Left lung (tissue), 10 donors: ENCODE measurements around the gene ZBTB46. TPM values are rescaled to one million over a fixed set of nuclear protein-coding genes. Genes with fewer than 3 reads are reported as not detected.
A peak's percentile ranks its signal among the peaks of the same experiment; 100 is the strongest.

ENCODE experiments used
- ATAC-seq: fragments of 200-7000 bp; cut with Tn5 transposase; one replicate; pipeline ENCODE4 v1.9.1; 2020; ENCODE audit warnings: moderate library complexity
- DNase-seq, 4 donors: peaks; one replicate each; pipeline ENCODE4 v3.0.0-alpha.2; 2013 to 2020
- H3K27ac ChIP-seq, 2 donors: fragments of 200-600 bp; sonication (generic) in 1 of 2; one replicate each; pipeline versions ENCODE4 v1.5.0 to v1.8.0; 2020 to 2021
- H3K27me3 ChIP-seq, 2 donors: fragments of 200-600 bp; sonication (generic) in 1 of 2; one replicate each; pipeline versions ENCODE4 v1.5.0 to v1.8.0; 2020 to 2021
- H3K36me3 ChIP-seq, 2 donors: fragments of 200-600 bp; sonication (generic) in 1 of 2; one replicate each; pipeline versions ENCODE4 v1.5.0 to v1.8.0; 2020 to 2021
- H3K4me1 ChIP-seq, 2 donors: fragments of 200-600 bp; one replicate each; pipeline ENCODE4 v1.8.0; 2021
- H3K4me3 ChIP-seq, 2 donors: fragments of 200-600 bp; sonication (generic) in 1 of 2; one replicate each; pipeline versions ENCODE4 v1.5.0 to v1.8.0; 2020 to 2021; ENCODE audit warnings: mild to moderate bottlenecking in 1 of 2
- H3K9me3 ChIP-seq, 2 donors: fragments of 200-600 bp; sonication (generic) in 1 of 2; one replicate each; pipeline versions ENCODE4 v1.5.0 to v1.8.0; 2020 to 2021
- intact Hi-C, 2 donors: fragments of 100-400 bp; cut with DNase I; formaldehyde crosslinking; loops; one replicate each; pipeline versions ENCODE4 v1.11.2 to v1.14.2; 2022
- polyA plus RNA-seq, 6 donors: library from polyadenylated mRNA; unstranded; fragments of 120-200 nt; gene quantifications; one replicate each; pipeline ENCODE4 v1.2.1, GENCODE V29; 2013; ENCODE audit not compliant: insufficient read length in 6 of 6
- total RNA-seq, 2 donors: library from RNA; stranded (reverse); fragmentation: NEBNext Ultra II Directional; extraction: Animal tissue kit (Norgen Biotek cat#: 25700); gene quantifications; one replicate each; pipeline ENCODE4 v1.2.1, GENCODE V29; 2021
- TF ChIP-seq, protein P1 (sequence below), 2 donors: fragments of 200-600 bp; sonication (generic) in 1 of 2; IDR thresholded peaks; one replicate each; pipeline versions ENCODE4 v1.5.0 to v1.8.0; 2021; ENCODE audit warnings: antibody characterized with exemption in 2 of 2
- donor health status: DM: no; HTN: yes; CAD: no.
- donor health status: DM: no; HTN: no; CAD: no.

The ZBTB46 gene
- total and polyA plus RNA-seq, 8 donors = 9.2 to 16.3 (median 11.7) TPM

DNA sequence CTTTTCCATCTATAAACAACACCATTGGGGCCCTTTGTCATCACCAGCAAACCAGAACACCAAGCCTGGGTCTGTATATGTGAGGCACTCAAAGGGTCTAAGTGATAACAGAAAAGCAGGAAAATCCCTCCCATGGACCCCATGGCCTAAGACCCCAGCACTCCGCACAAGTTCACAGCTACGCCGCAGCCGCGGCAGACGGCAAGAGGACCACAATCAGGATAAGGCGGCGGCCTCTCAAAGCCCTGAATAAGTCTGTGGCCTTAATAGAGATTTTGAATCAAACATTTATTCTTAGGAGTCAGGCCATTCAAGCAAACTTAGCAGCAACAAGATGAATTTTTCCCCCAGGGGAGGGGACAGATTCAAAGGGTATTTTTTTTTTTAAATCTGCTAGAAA, 2.9 kb downstream of the ZBTB46 start:
- DNase-seq = no peak
- Histone ChIP-seq H3K9me3 (no peaks in the 10 kb centered on the region), H3K27ac (no peak overlapping the region), H3K4me3 (no peak overlapping the region), H3K27me3 (peaks cover 0 to 48% of the 10 kb centered on the region in 2 donors), H3K36me3 (no peaks in the 10 kb centered on the region), H3K4me1 (peaks cover 0 to 44% of the 10 kb centered on the region in 2 donors)
- TF ChIP-seq, protein P1, sequence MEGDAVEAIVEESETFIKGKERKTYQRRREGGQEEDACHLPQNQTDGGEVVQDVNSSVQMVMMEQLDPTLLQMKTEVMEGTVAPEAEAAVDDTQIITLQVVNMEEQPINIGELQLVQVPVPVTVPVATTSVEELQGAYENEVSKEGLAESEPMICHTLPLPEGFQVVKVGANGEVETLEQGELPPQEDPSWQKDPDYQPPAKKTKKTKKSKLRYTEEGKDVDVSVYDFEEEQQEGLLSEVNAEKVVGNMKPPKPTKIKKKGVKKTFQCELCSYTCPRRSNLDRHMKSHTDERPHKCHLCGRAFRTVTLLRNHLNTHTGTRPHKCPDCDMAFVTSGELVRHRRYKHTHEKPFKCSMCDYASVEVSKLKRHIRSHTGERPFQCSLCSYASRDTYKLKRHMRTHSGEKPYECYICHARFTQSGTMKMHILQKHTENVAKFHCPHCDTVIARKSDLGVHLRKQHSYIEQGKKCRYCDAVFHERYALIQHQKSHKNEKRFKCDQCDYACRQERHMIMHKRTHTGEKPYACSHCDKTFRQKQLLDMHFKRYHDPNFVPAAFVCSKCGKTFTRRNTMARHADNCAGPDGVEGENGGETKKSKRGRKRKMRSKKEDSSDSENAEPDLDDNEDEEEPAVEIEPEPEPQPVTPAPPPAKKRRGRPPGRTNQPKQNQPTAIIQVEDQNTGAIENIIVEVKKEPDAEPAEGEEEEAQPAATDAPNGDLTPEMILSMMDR (IDR thresholded peaks at IDR 0.05) = no peak
- no peak for ATAC-seq
- intact Hi-C loops = no loop called here

- H3K27ac ChIP-seq = no peak overlapping the region
- intact Hi-C loops = no loop called here
- peaks cover 0 to 30% of the 10 kb centered on the region in 2 donors for H3K4me1 ChIP-seq
- no peaks in the 10 kb centered on the region for H3K9me3 ChIP-seq
- ATAC-seq = no peak
- no peak overlapping the region for H3K4me3 ChIP-seq
- H3K36me3 ChIP-seq = no peaks in the 10 kb centered on the region
- DNase-seq = no peak
- TF ChIP-seq, protein P1 (IDR thresholded peaks at IDR 0.05) = no peak
- H3K27me3 ChIP-seq = peaks cover 0 to 34% of the 10 kb centered on the region in 2 donors
These were observed 4.3 kb downstream of the ZBTB46 start for GRCh38 chr20:63826753-63827152.

GRCh38 chr20:63825331-63826118, 5.5 kb downstream of the ZBTB46 start:
- Histone ChIP-seq H3K27me3 (peaks cover 0 to 29% of the 10 kb centered on the region in 2 donors), H3K9me3 (no peaks in the 10 kb centered on the region), H3K4me3 (no peak overlapping the region), H3K4me1 (peaks cover 0 to 26% of the 10 kb centered on the region in 2 donors), H3K27ac (no peak overlapping the region), H3K36me3 (no peaks in the 10 kb centered on the region)
- intact Hi-C loops = no loop called here
- TF ChIP-seq, protein P1 (IDR thresholded peaks at IDR 0.05) = no peak
- no peak for DNase-seq
- ATAC-seq = no peak

- intact Hi-C loops = no loop called here
- peaks cover 0 to 12% of the 10 kb centered on the region in 2 donors for H3K27me3 ChIP-seq
- H3K36me3 ChIP-seq = no peaks in the 10 kb centered on the region
- DNase-seq (no peak), ATAC-seq (no peak)
- H3K4me1 ChIP-seq = peaks cover 0 to 11% of the 10 kb centered on the region in 2 donors
- H3K27ac ChIP-seq = no peak overlapping the region
- TF ChIP-seq, protein P1 (IDR thresholded peaks at IDR 0.05) = no peak
- H3K9me3 ChIP-seq = no peaks in the 10 kb centered on the region
- no peak overlapping the region for H3K4me3 ChIP-seq
These were observed 7.3 kb downstream of the ZBTB46 start for GRCh38 chr20:63823691-63824311.

DNA sequence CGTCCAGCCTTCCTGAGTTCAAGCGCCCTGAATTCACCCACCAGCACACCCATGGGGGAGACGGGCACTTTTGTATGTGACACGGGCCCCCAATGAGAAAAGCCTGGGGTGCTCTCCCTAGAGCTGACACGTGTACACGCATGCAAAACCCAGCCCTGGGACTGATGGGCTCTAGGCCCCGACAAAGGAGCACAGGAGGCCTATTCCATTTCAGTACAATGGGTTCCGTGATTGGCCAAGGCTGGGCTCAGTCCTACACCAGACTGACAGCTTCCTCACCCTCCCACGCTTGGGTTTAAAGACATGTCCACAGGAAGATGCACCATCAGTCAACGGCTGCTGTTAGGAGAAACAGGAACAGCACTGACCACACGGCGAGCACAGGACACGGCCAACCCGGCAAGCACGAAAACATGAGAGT, 8.8 kb downstream of the ZBTB46 start:
- Histone ChIP-seq H3K36me3 (no peaks in the 10 kb centered on the region), H3K4me1 (no peaks in the 10 kb centered on the region), H3K27ac (no peak overlapping the region), H3K4me3 (no peak overlapping the region), H3K27me3 (no peaks in the 10 kb centered on the region), H3K9me3 (no peaks in the 10 kb centered on the region)
- TF ChIP-seq, protein P1 (IDR thresholded peaks at IDR 0.05) = no peak
- intact Hi-C loops = no loop called here
- DNase-seq = no peak
- ATAC-seq = peak; percentile 50
